ENCODE data around the gene IPO9. TPM values are rescaled to one million over a fixed set of nuclear protein-coding genes. Genes with fewer than 3 reads are reported as not detected.

Gene IPO9
- total and polyA plus RNA-seq, 10 of the 15 experiments (the other 5 are each of a cell fraction or from before 2014, with no cell fraction given) = 19.1 to 77.3 (median 34.1) TPM

GRCh38 chr1:201883786-201884185 lies 54.8 kb downstream of the IPO9 start (continued):
- TF ChIP-seq REST (IDR thresholded peaks at IDR 0.05; ENCODE audit: low read depth, low read length) (no peak), POLR2AphosphoS5 (IDR thresholded peaks at IDR 0.05; ENCODE audit: low read length) (0 out of 2 replicates have a peak, but pooled peaks have one; percentile 38), POU2F2 (IDR thresholded peaks at IDR 0.05; ENCODE audit: borderline replicate concordance, low read depth, low read length) (no peak), POLR2AphosphoS2 (IDR thresholded peaks at IDR 0.05; ENCODE audit: low read depth, low read length) (no peak), MTA3 (IDR thresholded peaks at IDR 0.05; ENCODE audit: borderline replicate concordance, low read length) (no peak), MYB (IDR thresholded peaks at IDR 0.05; ENCODE audit: borderline replicate concordance, low read depth, low read length) (no peak)

GRCh38 chr1:201884425-201884824 lies 55.5 kb downstream of the IPO9 start:
- no peak overlapping the region for H3K9ac ChIP-seq (ENCODE audit: control insufficient read depth, insufficient read depth, low read length)
- H3K4me2 ChIP-seq (ENCODE audit: control insufficient read depth, insufficient read depth) = no peak overlapping the region
- no peaks in the 10 kb centered on the region for H3K79me2 ChIP-seq (ENCODE audit: control insufficient read depth, insufficient read depth, low read length)
- WGBS (ENCODE audit: insufficient coverage, insufficient replicate concordance, low lambda C conversion rate, missing lambda C conversion rate) = 36% methylated on average over 1 of the region's 1 CpG
- ATAC-seq (no peak; the same call in 2 of the 3 replicates), DNase-seq (ENCODE audit: low read depth, low spot score) (no peak), FAIRE-seq (no peak)
- TF ChIP-seq BCLAF1 (IDR thresholded peaks at IDR 0.05) = no peak
- TF ChIP-seq RAD51 (IDR thresholded peaks at IDR 0.05) = no peak
- no peak for TF ChIP-seq CEBPB (IDR thresholded peaks at IDR 0.05; ENCODE audit: borderline replicate concordance in 1 of 2, low read depth in 2 of 2, low read length in 2 of 2)
- TF ChIP-seq CHD2 (IDR thresholded peaks at IDR 0.05; ENCODE audit: borderline replicate concordance, low read depth, low read length) = no peak
- in situ Hi-C loops (cut with MboI) (no loop called here), intact Hi-C loops (cut with micrococcal nuclease; ENCODE audit: unreplicated experiment) (no loop called here)
- ChIA-PET CTCF (interaction anchor here (9.1 kb wide), 1 partner anchor 9 kb away, joined by 99 read pairs; no protein-coding TSS in a partner anchor), RAD21 (ENCODE audit: unreplicated experiment) (no interaction called here), POLR2A (no interaction called here), SMC1A (ENCODE audit: uncharacterized antibody, unreplicated experiment) (interaction anchor here (0.8 to 2.2 kb wide), 2 partner anchors 12 to 88 kb away, joined by 3 to 8 read pairs; no protein-coding TSS in a partner anchor)
- no peak overlapping the region for H3K4me3 ChIP-seq
- no peak overlapping the region for H2AFZ ChIP-seq (ENCODE audit: control insufficient read depth, low read depth, low read length)
- H4K20me1 ChIP-seq (ENCODE audit: control insufficient read depth, insufficient read depth) = no peaks in the 10 kb centered on the region
- H3K36me3 ChIP-seq (ENCODE audit: control insufficient read depth in 2 of 2, insufficient read depth in 2 of 2, low read length in 1 of 2) = no peaks in the 10 kb centered on the region; a peak in 1 of 4 replicates
- H3K27me3 ChIP-seq (replicated peaks in 1 of 2; ENCODE audit: control insufficient read depth in 2 of 2, insufficient read depth in 2 of 2, low read length in 1 of 2) = peaks cover 2 to 9% of the 10 kb centered on the region in 2 experiments; a peak in 3 of 4 replicates
- BruUV-seq (replicated peaks) = no TSS peak
- H3K9me3 ChIP-seq (replicated peaks; ENCODE audit: control insufficient read depth, insufficient read depth, low read length) = no peaks in the 10 kb centered on the region
- H3K27ac ChIP-seq (ENCODE audit: control insufficient read depth, insufficient read depth) = no peak overlapping the region
- peaks cover 5% of the 10 kb centered on the region; the same call in 1 of the 2 replicates for H3K4me1 ChIP-seq (ENCODE audit: control insufficient read depth, insufficient read depth, low read length)

Data from GM12878 (cell line).